Fibroblast of the conjunctiva (primary cell): ENCODE results near the gene COX6A2.

ENCODE experiments used
- DNase-seq: peaks from one replicate; pipeline ENCODE4 v3.0.0-alpha.2; 2010; ENCODE audit warnings: low read depth

COX6A2 gene

DNA sequence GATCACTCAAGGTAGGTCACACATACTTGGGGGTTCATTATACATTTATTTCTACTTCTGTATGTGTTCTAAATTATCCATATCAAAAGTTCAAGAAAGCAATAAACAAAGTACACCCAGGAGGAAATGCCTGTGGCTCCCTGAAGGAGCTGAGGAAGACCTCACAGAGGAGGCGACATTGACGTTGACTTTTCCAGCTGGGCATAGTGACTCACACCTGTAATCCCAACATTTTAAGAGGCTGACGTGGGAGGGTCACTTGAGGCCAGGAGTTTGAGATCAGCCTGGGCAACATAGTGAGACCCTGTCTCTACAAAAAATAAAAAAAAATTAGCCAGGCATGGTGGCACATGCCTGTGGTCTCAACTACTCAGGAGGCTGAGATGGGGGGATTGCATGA, 18.7 kb downstream of the COX6A2 start:
- DNase-seq: no peak

DNA sequence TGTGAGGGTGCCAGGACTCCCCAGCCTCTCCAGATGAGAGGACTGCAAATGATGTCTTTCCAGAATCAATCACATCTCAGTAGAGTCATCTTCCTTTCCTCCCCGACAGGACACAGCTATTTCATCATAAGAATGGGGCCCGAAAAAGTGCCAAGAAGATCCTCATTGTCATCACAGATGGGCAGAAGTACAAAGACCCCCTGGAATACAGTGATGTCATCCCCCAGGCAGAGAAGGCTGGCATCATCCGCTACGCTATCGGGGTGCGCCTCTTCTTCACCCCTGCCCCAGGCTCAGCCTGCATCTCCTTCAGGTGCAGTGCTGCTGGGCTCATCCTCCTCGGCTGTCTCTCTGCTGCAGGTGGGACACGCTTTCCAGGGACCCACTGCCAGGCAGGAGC, 20.8 kb downstream of the COX6A2 start:
- DNase-seq: no peak

GRCh38 chr16:31404353-31405064, 23.7 kb downstream of the COX6A2 start:
- no peak for DNase-seq

- DNase-seq: no peak
Measured at GRCh38 chr16:31403590-31404352, 24.4 kb downstream of the COX6A2 start.

- no peak for DNase-seq
Measured at GRCh38 chr16:31402687-31403086, 25.5 kb downstream of the COX6A2 start.

DNA sequence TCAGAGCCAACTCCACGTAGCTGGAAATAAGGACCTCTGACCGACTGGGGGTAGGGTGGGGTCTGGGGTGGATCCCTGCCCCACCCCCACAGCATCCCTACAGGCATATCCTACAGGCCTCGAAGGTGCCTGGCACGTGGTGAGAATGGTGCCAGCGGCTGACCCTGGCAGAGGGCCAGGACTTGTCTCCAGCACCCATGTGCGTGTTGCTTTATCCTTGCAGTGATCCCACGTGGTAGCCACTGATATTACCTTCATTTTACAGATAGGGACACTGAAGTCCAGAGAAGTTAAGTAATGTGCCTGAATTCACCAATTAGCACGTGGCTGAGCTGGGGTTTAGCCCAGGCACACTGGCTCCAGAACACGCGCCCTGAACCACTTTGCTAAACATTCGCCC, 26.7 kb downstream of the COX6A2 start:
- DNase-seq: no peak

- DNase-seq: no peak
Measured at GRCh38 chr16:31400191-31400590, 28.0 kb downstream of the COX6A2 start.

GRCh38 chr16:31397701-31398100, 30.5 kb downstream of the COX6A2 start:
- no peak for DNase-seq

DNA sequence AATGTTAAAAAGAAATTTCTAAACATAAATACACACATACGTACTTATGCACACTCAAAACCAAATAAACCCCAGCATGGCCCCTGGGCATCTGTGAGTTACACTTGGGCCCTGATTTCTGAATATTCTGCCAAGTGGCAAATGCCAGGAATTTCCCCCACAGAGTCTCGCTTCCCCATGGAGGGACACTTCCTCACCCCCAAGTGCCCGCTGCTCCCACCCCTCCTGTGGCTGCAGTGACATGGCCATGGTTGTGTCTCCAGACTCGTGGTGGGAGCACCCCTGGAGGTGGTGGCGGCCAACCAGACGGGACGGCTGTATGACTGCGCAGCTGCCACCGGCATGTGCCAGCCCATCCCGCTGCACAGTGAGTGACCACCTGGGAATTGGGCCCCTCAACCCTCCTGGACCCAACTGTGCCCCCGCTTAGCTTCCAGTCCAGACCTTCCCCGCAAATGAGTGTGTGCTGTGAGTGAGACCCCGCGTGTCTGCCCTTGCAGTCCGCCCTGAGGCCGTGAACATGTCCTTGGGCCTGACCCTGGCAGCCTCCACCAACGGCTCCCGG, 31.0 kb downstream of the COX6A2 start:
- DNase-seq: no peak

DNA sequence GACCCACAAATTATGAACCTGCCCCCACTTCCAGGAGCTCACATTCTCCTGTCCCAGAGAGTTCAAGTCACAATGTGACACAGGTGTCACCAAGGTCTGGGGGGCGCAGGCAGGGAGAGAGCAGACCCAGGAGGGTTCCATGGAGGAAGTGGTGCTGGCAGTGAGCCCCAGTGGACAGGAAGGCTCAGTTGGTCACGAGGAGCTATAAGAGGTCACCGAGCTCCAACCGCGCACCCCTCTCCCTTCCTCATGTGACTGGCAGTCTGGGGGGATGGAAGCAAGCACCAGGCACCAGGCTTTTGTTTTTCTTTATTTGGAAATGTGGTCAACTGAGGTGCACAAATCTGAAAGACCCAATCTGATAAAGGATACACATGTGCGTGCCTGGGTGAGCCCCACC, 32.5 kb downstream of the COX6A2 start:
- DNase-seq: no peak

- no peak for DNase-seq
Measured at GRCh38 chr16:31393056-31393455, 35.1 kb downstream of the COX6A2 start, which contains the start of gene ITGAD. ITGAD (plus strand) TSS chr16:31393335; CDS start chr16:31393361, 26 bp downstream.

GRCh38 chr16:31390504-31391041, 37.6 kb downstream of the COX6A2 start:
- DNase-seq: no peak

- DNase-seq: no peak
Measured at GRCh38 chr16:31388535-31388934, 39.6 kb downstream of the COX6A2 start.

DNA sequence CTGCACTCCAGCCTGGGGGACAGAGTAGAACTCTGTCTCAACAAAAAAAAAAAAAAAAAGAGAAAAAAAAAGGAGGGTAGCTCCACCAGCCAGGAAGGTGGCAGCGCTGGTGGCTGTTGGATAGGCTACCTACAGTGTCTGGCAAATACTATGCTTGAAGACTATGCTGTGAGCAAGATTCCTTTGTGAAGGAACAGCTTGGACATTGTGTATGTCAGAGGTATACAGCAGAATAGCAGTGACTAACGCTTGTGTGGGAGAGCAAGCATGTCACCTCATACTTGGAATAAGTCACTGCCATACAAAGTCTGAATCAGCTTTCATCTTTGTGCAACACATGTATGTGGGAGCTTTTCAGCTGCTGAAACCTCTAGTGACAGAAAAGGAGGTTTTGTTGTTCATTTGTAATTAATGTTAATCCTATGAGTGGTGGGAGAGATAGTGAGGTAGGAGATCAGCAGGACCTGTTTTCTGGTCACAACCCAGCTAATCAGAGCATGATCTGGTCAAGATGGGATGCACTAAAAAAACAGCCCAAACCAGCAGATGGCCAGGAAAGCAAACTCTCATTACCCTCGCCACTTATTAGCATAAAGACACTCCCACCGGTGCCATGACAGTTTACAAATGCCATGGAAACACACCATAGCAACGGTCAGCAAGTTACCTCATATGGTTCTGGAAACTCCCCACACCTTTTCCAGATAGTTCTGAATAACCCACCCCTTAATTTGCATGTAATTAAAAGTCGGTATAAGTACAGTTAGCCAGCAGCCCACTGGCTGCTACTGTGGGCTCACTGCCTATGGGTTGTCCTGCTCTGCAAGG, 41.8 kb downstream of the COX6A2 start:
- DNase-seq: no peak

- no peak for DNase-seq
Measured at GRCh38 chr16:31385680-31386079, 42.5 kb downstream of the COX6A2 start.

DNA sequence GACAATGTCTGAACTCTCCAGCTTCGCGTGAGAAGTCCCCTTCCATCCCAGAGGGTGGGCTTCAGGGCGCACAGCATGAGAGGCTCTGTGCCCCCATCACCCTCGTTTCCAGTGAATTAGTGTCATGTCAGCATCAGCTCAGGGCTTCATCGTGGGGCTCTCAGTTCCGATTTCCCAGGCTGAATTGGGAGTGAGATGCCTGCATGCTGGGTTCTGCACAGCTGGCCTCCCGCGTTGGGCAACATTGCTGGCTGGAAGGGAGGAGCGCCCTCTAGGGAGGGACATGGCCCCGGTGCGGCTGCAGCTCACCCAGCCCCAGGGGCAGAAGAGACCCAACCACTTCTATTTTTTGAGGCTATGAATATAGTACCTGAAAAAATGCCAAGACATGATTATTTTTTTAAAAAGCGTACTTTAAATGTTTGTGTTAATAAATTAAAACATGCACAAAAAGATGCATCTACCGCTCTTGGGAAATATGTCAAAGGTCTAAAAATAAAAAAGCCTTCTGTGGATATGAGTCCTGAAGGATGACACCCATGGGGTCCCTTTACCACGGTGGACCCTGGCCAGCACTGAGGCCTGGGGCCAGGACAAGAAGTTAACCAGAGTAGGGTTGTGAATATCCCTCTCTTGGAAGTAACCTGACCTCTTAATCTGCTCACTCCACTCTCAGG, 45.5 kb downstream of the COX6A2 start:
- DNase-seq: peak; percentile 12

DNA sequence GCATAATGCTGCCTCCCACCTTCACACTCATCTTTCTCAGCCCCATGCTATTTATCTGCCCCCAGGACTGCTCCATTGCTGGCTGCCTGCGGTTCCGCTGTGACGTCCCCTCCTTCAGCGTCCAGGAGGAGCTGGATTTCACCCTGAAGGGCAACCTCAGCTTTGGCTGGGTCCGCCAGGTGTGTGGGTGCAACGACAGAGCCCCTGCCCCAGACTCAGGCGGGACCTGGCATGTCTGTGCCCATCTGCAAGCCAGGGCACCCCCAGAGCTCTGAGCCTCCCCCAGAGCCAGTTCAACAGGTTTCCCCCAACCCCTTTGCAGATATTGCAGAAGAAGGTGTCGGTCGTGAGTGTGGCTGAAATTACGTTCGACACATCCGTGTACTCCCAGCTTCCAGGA, 48.0 kb downstream of the COX6A2 start:
- DNase-seq: no peak
